GM21381 (cell line): ENCODE results near the gene CDH12.

Experiments used
- ATAC-seq: cut with Tn5 transposase; IDR thresholded peaks from one replicate; pipeline ENCODE4 v1.9.1; 2021; ENCODE audit warnings: mild to moderate bottlenecking, moderate library complexity; ENCODE audit not compliant: unreplicated experiment

CDH12 gene

DNA sequence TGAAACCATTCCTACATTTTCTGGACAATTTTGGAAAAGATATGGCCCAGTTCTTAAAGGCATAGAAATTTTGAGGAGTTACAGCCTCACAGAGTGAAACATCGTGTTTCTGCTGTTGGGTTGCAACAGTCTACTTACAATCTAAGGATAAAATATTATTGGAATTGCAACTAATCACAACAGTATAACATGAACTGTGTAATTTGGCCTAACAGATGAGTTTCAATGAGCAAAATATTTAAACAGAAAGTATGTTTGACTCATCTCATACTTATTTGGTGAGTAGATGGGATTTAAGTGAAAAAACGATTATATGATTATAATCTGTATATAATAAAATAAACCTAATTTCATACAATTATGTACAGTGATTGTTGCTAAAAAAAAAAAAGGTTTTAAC is 1061.8 kb downstream of the CDH12 start:
- ATAC-seq = no peak

DNA sequence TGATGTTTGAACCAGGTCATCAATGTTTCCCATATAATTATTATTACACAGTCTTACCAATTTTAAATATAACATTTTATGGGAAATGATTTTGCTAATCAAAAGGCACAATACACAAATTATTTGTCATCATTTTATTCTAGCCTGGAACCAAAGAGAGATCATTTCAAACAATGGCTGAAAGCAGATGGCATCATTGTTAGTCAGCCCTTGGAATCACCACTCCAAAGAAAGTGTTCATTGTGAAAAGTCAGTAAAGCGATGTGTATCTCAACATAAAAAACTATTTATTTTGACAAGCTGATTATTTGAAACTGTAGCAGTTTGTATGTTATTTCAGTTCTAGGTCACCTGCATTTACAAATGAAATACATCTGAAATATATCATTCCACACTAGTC is 1068.7 kb downstream of the CDH12 start:
- ATAC-seq = no peak

DNA sequence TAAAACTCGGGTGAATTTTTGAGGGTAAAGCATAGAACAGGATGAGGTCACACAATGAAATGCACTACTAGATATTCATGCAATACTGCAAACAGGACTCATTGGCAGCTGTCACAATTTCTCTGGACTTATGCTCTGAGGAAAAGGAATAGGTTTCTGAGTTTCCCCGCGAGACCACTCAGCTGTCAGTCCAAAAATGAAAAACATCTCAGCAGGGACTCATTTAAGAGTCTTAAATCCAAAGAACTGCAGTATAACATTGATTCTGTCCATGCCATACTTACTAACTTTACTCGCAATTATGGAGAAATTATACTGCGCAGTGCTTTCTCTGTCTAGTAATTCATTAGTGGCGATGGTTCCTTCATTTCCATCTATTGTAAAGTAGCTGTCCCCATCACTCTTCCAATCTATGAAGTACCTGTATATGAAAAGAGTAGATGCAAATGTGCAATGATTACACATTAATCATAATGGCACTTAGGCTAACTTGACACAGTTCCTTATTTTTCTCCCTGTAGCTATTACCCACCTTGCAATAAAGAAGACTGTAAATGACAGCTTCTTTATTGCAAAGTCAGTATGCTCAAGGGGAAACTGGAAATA is 1070.0 kb downstream of the CDH12 start:
- ATAC-seq = no peak

GRCh38 chr5:21776466-21776865 is 1076.7 kb downstream of the CDH12 start:
- no peak for ATAC-seq

GRCh38 chr5:21774801-21775200 is 1078.3 kb downstream of the CDH12 start:
- no peak for ATAC-seq

- ATAC-seq = no peak
These were observed 1078.9 kb downstream of the CDH12 start for GRCh38 chr5:21774281-21774680.

DNA sequence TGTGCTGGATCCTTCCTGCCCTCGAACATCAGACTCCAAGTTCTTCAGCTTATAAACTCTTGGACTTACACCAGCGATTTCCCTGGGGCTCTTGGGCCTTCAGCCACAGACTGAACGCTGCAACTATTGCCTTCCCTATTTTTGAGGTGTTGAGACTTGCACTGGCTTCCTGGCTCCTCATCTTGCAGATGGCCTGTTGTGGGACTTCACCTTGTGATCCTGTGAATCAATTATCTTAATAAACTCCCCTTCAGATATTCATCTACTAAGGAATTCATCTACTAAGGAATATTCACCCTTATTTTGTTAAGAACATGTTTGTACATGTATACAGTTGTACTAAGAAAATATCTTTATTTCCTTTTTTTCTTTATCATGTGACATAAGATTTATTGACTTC is 1079.7 kb downstream of the CDH12 start:
- ATAC-seq = no peak

DNA sequence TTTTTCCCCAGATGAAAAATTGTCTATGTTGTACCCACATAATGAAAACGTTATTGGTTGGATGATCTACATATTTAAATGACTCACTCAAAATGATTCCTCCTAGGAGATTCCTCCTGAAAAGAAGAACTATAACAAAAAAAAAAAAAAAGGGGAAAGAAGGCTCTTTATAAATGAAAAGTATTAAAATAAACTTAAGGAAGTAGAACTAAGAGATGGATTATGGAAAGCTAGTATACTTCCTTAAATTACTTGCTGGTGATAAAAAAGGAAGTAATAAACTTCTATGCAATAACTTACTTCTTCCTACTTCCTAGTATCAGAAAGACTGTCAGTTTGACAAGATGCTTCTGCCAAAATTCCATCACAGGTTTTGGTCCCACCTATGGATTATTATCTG is 1087.7 kb downstream of the CDH12 start:
- no peak for ATAC-seq

DNA sequence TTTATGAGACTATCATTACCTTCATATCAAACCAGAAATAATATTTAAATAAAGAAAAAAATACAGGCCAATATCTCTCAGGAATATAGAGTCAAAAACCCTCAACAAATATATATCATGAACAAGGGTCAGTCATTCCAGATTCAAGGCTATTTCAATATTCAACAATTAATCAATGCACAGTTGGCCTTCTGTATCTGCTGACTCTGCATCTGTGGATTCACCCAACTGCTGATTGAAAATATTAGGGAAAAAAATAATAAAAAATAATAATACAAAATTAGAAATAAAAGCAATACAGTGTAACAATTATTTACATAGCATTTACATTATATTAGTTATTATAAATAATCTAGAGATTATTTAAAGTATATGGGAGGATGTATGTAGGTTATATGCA is 1114.0 kb downstream of the CDH12 start:
- no peak for ATAC-seq

DNA sequence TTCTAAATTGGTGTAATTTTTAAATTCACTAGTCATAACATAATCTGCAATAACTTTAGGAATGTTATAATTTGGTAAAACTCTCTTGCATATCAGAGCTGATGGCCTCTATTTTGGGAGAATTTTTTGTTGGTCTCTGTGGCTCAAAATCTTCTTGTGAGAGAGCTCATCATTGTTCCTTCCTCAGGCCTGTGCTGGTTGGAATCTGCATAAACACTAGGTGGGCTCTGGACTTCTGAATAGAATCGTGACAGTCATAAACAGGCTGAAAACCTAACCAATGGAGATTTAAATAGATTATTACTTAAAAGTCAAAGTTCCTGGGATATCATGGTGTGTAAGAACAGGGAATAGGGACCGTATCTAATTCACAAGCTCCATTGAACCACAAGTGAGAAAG is 1129.6 kb downstream of the CDH12 start:
- no peak for ATAC-seq

DNA sequence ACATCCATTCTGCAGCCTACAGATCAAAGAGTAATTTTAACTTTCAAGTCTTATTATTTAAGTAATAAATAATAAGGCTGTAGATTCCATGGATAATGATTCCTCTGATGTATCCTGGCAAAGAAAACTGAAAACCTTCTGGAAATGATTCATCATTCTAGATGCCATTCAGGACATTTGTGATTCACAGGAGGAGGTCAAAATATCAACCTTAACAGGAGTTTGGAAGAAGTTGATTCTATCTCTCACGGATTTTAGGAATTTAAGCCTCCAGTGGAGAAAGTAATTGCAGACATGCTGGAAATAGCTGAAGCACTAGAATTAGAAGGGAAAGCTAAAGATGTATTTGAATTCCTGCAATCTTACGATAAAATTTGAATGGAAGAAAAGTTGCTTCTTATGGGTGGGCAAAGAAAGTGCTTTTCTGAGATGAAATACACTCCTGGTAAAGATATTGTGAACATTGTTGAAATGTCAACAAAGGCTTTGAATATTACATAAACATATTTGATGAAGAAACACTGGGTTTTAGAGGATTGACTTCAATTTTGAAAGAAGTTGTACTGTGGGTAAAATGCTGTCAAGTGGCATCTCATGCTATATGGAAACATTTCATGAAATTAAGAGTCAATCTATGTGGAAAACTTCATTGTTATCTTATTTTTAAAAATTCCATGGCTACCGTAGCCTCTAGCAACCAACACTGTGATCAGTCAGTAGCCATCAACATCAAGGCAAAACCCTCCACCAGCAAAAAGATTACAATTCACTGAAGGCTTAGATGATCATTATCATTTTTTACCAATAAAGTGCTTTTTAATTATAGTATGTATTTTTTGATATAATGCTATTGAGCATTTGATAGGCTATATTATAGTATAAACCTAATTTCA is 1141.0 kb downstream of the CDH12 start:
- ATAC-seq = no peak

DNA sequence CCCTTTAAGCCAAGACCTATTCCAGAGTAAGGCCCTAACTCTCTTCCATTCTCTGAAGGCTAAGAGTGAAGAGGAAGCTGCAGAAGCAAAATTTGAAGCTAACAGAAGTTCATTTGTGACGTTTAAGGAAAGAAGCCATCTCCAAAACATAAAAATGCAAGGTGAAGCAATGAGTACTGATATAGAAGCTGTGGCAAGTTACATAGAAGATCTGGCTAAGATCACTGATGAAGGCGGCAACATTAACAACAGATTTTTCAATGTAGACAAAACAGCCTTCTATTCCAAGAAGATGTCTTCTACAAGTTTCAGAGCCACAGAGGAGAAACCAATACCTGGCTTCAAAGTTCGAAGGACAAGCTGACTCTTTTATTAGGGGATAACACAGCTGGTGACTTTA is 1143.4 kb downstream of the CDH12 start:
- no peak for ATAC-seq

- no peak for ATAC-seq
These were observed 1148.0 kb downstream of the CDH12 start for GRCh38 chr5:21704974-21705668.

GRCh38 chr5:21701317-21701716 is 1151.8 kb downstream of the CDH12 start:
- ATAC-seq = no peak
